HG03378 (cell line): ENCODE measurements around the gene CYP2W1.
"Not testable (repeated sequence)": the region's sequence is repeated elsewhere in the genome, so short reads cannot be mapped to it uniquely, and the experiment has no call there.

ENCODE experiments used
- ATAC-seq: cut with Tn5 transposase; IDR thresholded peaks from one replicate; pipeline ENCODE4 v1.9.1; 2021; ENCODE audit warnings: mild to moderate bottlenecking, moderate library complexity; ENCODE audit not compliant: unreplicated experiment

Gene CYP2W1

GRCh38 chr7:949021-949934 lies 33.7 kb upstream of the CYP2W1 start:
- ATAC-seq, result no peak

- no peak for ATAC-seq
These were observed 31.0 kb upstream of the CYP2W1 start for GRCh38 chr7:951881-952547.

- no peak for ATAC-seq
These were observed 30.2 kb upstream of the CYP2W1 start for GRCh38 chr7:952548-953441.

GRCh38 chr7:953547-954327 lies 29.2 kb upstream of the CYP2W1 start:
- ATAC-seq, result no peak

DNA sequence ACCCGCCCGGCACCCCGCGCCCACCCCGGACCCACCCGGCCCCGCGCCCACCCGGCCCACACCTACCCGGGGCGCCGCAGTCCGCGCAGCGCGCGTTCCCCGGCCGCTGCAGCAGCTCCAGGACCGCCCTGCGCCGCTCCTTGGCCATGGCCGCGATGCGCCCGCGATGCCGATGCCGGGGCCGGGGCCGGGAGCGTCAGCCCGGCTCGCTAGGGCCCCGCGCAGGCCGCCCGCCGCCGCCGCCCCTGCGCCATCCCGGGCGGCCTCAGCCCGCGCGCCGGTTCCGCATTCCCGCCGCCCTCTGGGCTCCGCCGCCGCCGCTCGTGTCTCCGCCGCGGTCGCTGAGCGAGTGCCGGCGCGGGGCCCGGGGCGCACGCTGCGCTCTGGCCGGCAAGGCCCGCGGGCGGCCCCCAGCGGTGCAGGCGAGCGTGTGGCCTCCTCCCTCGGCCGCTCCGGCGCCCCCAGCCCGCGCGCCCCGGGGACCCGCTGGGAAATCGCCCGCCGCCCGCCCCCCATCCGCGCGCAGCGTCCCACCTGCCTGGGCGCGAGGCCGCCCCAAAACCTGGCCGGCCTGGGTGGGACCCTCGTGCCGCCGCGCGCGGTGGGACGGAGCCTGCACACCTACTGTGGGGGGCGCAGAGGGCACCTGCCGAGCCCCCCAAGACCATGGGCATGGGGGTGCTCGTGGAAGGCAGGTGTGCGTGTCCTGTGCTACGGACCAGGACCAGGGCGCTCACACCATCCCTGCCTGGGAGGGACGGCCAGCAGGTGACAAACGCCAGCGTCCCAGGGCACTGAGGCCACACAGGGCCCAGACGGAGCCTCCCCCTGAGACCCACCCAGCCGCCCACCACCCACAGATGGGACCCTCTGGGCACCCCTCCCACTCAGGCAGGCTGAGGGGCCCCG lies 28.4 kb upstream of the CYP2W1 start, which contains the start of gene ADAP1:
Gene ADAP1 (minus strand): TSS at position 351 of the 909 bp plus-strand sequence. CDS start 203 bp downstream, at position 148.
- no peak for ATAC-seq

DNA sequence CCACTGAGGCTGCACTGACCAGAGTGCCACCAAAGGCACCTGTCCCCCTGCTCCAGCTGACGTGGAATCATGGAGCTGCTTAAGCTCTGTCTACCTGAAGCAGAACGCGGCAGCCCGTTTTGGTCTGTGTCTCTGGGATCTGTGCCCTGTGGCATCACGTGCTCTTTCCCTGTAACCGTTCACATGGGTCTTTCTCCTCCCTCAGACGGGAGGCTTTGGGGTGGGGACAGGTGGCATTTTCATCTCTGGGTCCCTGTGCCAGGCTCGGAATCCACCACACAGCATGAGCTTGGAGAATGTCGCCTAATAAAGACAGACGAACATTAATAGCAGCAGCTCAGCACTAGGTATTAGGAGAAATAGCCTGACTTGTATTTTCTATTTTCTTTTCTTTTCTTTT lies 26.9 kb upstream of the CYP2W1 start:
- ATAC-seq, result no peak

- no peak for ATAC-seq
These were observed 25.4 kb upstream of the CYP2W1 start for GRCh38 chr7:957418-958220.

DNA sequence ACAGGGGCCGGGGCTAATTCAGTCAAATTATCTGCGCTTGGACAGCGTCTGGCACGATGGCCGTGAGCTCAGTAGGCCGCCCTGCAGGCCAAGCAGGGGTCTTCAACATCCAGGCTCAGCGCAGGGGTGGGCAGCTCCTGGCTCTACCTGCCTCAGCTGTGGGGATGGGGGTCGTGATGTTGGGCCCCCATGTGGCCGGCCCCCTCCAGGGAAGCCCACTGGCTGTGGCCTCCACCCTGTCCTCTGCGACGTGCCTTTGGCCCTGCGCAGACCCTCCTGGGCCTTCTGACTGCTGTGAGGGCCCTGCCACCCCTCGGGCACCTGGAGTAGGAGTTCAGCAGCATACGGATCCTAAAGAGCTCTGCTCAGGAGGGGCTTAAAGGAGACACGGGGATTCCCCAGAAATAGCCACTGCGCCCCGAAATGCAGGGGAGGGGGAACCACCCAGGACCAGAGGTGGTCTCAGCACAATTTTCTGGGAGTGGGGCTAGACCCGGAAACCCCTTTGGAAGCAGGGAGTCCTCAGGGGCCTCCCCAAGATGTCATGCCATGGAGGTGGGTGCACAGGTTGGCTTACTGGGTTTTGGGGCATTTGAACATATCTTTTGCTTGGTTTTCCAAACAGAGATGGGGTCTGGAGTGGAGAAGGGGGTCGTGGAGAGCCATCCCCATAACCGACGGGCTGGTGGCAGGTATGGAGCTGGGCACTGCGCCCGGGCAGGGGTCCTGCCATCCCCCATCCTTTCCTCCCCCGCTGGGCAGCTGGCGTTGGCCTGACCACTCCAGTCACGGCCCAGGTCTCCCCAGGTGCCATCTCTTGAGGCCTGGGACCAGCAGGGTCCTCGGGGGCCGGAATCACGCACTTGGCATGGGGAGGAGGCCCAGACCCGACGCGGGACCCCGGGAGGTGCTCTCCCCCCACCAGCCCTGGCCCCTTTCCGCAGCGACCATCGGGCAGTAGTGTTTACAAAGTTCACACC lies 24.5 kb upstream of the CYP2W1 start:
- no peak for ATAC-seq

GRCh38 chr7:959271-959670 lies 23.7 kb upstream of the CYP2W1 start:
- no peak for ATAC-seq

- ATAC-seq, result not testable (repeated sequence)
These were observed 23.2 kb upstream of the CYP2W1 start for GRCh38 chr7:959740-960139.

GRCh38 chr7:960269-960871 lies 22.6 kb upstream of the CYP2W1 start:
- no peak for ATAC-seq

- ATAC-seq, result not testable (repeated sequence)
These were observed 22.0 kb upstream of the CYP2W1 start for GRCh38 chr7:960972-961371.

- ATAC-seq, result no peak
These were observed 21.2 kb upstream of the CYP2W1 start for GRCh38 chr7:961546-962400.

GRCh38 chr7:962401-963081 lies 20.4 kb upstream of the CYP2W1 start:
- ATAC-seq, result no peak
